G401.6 (cell line): ENCODE results near the gene FAM151A.

Experiments
- FAIRE-seq: peaks from 2 replicates; lab custom pipeline; 2012; peaks lifted over from hg19 to GRCh38; lab: Jason Lieb, UNC

Gene FAM151A

GRCh38 chr1:54604051-54604450, 19.3 kb downstream of the FAM151A start:
- FAIRE-seq, result no peak

- no peak for FAIRE-seq
These were observed 20.1 kb downstream of the FAM151A start for GRCh38 chr1:54603241-54603640.

DNA sequence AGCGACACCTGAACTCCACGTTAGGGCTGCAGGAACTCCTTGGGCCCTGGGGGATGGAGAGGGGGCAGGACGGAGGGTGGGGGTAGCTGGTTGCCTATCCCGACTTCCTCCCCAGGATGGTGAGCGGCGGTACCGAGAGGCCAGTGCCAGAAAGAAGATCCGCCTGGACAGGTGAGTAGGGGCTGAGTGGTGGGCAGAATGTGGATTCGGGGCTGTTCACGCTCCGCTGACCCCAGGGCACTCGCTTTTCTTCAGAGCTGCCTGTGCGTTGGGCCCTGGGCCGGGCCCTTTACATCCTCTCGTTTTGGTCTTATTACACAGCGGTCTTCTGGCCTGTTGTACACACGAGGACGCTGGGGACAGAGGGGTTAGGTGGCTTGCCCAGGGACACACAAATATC, 20.8 kb downstream of the FAM151A start:
- FAIRE-seq, result no peak

- no peak for FAIRE-seq
These were observed 21.6 kb downstream of the FAM151A start for GRCh38 chr1:54601730-54602129.

GRCh38 chr1:54600947-54601721, 22.2 kb downstream of the FAM151A start:
- no peak for FAIRE-seq

GRCh38 chr1:54599211-54599823, 24.0 kb downstream of the FAM151A start:
- FAIRE-seq, result no peak

- no peak for FAIRE-seq
These were observed 25.8 kb downstream of the FAM151A start for GRCh38 chr1:54597455-54598030.

- FAIRE-seq, result no peak
These were observed 26.6 kb downstream of the FAM151A start for GRCh38 chr1:54596756-54597155.

- no peak for FAIRE-seq
These were observed 27.3 kb downstream of the FAM151A start for GRCh38 chr1:54595956-54596498.

DNA sequence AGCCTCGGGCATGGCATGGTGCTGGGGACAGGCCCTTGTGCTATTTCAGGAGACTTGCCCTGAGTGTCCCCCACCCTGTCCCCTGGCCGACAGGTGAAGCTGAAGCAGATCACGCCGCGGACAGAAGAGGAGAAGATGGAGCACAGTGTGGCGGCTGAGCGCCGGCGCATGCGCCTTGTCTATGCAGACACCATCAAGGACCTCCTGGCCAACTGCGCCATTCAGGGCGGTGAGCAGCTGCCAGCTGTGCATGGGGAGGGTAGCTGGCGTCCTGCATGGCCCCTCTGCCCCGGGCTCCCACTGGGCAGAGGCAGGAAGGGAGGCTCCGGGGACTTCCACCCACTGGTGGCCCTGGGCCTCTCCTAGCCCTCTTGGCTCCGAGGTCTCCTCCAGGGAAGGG, 28.9 kb downstream of the FAM151A start:
- no peak for FAIRE-seq

DNA sequence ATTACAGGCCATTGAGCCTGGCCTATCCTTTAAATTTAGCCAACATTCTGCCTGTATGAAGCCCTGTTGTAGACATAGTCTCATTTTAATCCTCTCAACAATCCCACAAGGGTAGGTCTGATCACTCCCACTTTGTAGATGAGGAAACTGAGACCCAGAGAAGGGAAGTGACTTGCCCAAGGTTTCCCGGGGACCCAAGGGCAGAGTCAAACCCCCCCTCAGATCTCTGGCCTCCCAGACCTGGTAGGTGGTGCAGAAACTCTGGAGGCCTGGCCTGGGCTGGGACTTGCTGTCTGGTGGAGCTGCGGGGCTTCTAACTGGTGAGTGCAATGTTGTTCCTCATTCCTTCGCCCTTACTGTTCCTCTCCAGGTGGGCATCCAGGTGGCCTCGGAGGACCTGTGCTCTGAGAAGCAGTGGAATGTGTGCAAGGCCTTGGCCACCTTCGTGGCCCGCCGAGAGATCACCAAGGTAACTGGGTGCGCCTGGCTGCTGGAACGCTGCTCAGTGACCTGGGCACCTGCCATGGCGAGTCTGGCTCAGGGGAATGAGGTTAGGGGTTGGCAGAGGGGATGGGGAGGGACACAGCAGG, 29.7 kb downstream of the FAM151A start:
- FAIRE-seq, result no peak

DNA sequence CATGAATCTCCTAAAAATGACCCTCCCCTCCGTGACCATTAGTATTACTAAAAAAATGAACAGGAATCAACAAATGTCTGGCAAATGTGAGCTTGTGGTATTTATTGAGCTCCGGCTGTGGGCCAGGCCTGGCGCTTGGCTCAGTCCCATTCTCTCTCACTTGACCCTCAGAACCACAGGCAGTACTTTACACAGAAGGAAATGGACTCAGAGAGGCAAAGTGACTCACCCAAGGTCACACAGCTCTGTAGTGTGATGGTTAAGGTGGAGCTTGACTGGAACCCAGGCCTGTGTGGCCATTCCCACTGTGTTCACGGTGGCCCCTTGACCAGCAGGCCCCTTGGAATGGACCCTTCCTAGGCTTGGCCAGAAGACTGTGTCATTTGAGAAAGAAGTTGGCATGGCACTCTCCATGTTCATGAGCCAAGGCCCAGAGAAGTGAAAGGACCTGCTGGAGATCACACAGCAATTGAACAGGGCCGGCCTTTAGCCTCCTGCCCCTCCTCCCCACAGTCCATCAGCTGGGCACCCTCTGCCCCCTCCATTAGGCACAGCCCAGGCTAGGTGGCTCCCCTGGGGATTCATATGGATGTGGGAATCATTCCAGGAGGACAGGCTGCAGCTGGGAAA, 32.1 kb downstream of the FAM151A start:
- FAIRE-seq, result no peak

DNA sequence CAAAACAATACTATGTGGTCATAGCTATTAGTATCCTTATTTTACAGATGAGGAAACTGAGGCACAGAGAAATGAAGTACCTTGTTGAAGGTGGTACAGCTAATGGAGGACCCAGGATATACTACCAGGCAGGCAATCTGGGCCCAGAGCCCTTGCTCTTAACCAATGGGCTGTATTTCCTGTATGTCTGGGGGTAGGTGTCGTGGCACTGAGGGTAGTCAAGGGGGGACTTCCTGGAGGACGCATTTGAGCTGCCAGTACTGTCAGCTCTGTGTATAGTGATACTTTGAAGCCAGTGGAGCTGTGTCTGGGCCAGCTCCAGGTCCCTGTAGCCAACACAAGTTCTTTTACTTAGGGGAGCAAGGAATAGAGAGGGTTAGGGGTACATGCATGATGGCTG, 34.9 kb downstream of the FAM151A start:
- FAIRE-seq, result no peak

DNA sequence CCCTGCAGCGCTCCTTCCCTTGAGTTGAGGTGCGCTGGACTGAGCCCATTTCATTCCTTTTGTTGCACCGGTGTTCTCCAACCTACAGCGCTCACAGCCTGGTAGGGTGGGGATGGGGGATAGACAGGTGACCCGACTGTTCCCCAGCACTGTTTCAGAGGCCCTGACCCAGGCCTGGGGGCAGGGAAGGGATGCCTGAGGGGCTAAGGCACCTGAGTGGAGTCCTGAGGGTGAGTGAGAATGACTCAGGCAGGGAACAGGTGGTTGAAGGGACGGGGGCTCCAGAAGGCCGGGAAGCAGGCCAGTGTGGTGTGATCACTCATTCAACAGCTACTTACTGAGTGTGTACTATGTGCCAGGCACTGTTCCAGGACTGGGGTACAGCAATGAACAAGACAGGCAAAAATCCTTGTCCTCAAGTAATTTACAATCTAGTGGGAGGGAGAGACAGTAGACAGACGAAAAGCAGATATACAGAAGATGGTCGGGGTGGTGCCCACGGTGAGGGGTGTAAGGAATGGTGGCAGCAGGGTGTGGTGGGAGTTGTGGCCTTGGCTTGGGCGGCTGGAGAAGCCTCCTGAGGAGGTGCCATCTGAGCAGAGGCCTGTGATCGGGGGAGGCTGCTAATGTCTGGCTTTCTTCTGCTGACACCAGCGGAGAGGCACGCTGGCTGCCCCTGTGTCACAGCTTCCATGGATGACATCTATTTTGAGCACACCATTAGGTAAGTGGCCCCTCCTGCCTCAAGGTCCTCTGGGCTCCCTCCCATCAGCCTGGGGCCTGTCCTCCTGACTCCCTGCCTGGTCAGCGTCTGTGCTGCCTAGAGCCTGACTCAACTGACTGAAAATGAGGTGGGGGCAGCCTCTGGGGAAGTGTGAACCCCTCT, 37.9 kb downstream of the FAM151A start:
- no peak for FAIRE-seq

DNA sequence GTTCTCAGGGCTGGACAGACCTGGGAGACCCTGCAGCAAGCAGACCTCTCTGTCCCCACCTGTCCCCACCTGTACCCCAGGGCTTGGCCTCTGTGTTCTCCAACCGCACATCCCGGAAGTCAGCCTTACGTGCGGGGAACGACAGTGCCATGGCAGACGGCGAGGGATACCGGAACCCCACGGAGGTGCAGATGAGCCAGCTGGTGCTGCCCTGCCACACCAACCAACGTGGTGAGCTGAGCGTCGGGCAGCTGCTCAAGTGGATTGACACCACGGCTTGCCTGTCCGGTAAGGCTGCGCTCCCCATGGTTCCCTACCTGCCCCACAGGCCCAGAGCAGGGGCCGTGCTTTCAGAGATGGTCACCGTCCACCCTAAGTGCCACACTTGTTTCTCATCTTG, 38.8 kb downstream of the FAM151A start:
- no peak for FAIRE-seq

- FAIRE-seq, result no peak
These were observed 39.5 kb downstream of the FAM151A start for GRCh38 chr1:54583871-54584270.

GRCh38 chr1:54583307-54583686, 40.0 kb downstream of the FAM151A start:
- FAIRE-seq, result no peak

DNA sequence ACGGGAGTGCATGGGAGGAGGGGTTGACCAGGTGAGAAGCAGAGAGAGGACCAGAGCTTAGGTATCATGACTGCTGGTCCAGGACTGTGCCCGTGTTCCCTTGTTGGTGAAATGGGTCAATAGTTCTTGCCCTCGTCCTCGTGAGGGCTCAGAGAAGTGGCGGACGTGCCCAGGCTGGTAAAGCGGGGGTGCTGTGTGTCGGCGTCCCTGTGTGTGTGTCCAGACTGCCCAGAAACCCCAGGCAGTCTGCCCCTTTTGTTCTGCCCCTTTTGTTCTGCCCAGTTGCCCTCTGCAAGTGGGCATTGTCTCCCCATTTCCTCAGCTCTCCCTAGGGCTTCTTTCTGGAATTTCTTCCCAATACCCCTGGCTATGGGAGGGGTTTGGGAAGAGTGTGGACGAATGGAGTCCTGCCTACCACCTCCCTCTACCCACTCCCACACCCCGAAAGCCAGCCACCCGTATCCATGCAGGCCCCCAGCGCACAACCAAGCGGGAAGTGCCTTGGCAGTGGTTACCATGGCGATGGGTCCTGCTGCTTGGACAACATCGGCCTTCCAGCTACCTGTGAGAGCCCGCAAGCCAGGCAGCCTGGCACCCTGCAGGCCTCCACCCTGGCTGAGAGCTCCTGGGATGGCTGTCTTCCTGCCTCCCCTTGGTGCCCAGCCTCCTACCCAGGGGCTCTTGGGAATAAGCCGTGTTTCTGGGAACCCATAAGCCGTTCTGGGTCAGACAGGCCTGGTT, 40.6 kb downstream of the FAM151A start:
- FAIRE-seq, result no peak

GRCh38 chr1:54581621-54582035, 41.7 kb downstream of the FAM151A start:
- no peak for FAIRE-seq

DNA sequence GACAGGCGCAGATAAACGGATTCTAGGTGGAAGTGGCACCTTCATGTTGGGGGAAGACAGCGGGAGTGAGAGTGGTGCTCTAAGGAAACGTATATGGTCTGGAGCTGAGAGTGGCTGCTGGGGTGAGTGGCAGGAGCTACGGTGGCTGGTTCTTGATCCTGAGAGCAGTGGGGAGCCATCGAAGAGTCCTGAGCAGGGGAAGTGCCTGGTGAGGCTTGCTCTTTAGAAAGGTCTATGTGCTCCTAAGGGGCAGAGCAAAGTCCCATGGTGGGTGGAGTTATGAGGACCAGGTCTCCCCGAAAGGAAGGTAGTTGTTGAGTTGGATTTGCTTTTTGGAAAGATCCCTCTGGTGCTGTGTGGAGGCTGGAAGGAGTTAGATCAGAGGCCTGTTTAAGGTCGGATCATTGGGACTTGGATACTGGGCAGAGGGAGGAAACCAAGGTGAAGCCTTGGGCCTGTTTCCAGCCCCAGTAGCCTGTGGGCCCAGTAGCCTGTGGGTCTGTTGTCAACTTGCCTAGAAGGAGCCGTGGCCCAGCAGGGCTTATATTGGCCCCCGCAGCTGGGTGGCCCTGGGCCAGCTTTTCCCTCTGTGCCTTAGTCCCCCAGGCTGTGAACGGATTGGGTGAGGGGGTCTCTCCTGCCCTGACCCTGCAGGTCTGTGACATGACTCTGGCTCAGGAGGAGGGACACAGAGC, 42.3 kb downstream of the FAM151A start:
- no peak for FAIRE-seq
